ENCODE data around the gene KRTAP10-1.

The KRTAP10-1 gene

DNA sequence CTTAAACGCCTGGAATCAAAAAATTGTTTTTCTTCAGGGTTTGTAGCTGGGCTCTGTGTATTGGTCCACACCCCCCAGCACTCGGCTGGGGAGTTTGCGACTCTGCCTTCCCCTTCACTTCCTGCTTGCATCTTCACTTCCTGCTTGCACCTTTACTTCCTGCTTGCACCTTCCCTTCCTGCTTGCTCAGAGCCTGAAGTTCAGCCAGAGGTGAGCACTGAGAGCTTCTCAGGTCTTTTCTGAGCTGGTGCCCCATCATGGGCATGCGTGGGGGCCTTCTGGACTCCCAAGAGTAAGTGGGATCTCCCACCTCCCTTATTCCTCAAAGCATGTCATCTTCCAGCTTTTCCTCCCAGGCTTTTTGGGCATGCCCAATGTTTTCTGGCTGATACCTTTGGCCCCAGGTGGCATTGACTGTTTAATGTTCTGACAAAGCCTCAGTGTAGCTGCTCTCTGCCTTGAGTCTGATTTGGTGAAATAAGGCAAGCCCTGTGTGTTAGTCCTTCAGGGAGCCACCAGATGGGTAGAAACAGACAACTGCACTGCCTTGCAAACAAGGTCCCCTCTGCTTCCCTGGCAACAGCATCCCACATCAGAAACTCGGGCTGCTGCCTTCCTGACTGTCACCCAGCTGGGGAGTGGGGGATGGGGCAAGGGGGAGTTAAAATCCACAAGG is 7.8 kb upstream of the KRTAP10-1 start:
- no peak for DNase-seq

DNA sequence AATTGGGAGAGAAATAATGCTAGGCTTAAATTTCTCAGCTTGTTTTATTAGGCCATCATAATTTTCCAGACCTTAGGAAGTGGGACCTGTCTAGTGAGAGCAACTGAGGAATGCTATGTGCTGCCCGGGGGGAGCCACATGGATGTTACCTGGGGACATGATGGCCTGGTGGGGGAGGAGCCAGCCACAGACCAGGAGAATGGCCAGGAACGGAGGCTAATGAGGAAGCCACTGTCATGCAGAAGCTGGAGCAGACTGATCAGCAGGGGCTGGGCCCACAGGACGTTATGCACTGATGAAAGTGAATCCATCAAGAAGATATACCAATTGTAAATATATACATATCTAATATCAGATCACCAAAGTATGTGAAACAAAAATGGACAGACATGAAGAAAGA is 4.6 kb upstream of the KRTAP10-1 start:
- DNase-seq: no peak

- DNase-seq: no peak
Measured at GRCh38 chr21:44542716-44543115, 2.7 kb upstream of the KRTAP10-1 start.

GRCh38 chr21:44540741-44541288 is 820 bp upstream of the KRTAP10-1 start:
- no peak for DNase-seq

GRCh38 chr21:44539046-44539445 is 949 bp downstream of the KRTAP10-1 start:
- no peak for DNase-seq

DNA sequence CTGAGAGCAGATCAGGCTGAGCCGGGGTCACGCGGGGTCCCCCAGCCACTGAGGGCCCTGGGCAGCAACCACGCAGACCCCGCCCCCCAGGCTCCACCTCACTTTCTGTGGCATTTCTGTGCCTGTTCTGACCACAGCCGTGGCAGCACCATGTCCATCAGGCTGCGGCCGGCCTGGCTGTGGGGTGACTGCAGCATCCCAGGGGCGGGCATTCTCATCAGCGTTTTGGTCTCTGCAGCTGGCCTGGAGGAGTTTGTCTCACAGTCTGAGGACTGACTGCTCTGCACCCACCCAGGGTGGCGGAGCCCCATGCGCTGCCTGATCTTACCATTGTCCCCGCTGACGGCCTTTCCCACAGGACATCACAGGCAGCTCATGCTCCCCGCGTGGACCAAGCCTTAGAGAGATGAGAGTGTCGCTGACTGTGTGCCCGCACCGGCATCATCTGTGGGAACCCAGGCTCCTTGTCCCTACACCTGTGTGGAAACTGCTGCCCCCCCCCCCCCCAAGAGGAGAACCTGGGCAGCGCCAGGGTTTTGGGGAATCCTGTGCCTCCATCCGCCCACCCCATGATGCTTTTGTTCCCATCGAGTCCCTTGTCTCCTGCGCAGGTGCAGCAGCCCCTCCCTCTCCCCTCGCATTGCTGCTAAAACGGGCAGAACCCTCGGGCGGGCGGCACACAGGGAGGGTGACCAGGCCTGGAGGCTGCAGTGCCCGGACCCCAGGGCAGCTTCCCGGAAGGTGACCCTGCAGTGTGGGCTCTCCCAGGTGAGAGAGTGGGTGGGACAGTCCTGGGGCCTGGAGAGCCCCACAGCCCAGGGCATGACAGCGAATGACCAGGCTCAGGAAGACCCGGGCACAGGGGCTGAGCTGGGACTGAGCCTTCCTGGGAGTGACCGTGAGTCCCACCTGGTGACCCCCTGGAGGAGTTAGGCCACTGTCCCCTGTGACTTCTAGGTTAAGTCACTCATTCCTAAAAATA is 1.8 kb downstream of the KRTAP10-1 start:
- no peak for DNase-seq

DNA sequence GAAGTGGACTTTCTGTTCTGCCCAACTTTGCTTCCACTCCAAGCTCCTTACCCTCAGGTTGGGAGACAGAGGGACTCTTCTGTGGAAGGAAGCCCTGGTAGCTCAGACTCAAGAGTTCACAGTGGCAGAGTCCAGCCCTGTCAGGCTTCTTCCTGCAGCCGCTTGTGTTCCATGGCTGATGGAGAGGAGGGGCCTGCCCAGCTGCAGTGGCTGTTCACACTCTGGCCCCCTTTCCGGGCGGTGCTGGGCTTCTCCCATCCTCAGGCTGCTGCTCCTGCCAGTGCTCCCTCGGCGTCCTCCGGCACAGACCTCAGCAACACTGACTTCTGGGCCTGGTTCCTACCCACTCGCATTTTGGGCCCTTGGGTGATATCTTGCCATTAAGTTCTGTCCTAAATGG is 4.0 kb downstream of the KRTAP10-1 start:
- DNase-seq: no peak

DNA sequence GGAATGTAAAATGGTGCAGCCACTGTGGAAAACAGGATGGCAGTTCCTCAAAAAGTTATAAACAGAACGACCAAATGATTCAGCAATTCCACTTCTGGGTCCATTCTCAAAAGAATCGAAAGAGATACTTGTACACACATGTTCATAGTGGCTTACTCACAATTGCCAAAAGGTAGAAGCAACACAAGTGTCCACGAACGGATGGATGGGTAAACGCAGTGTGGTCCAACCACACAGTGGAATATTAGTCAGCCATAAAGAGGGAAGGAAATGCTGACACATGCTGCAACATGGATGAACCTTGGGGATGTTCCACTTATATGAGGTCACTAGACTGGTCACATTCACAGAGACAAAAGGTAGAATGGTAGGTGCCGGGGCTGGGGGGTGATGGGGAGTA is 5.3 kb downstream of the KRTAP10-1 start:
- no peak for DNase-seq

DNA sequence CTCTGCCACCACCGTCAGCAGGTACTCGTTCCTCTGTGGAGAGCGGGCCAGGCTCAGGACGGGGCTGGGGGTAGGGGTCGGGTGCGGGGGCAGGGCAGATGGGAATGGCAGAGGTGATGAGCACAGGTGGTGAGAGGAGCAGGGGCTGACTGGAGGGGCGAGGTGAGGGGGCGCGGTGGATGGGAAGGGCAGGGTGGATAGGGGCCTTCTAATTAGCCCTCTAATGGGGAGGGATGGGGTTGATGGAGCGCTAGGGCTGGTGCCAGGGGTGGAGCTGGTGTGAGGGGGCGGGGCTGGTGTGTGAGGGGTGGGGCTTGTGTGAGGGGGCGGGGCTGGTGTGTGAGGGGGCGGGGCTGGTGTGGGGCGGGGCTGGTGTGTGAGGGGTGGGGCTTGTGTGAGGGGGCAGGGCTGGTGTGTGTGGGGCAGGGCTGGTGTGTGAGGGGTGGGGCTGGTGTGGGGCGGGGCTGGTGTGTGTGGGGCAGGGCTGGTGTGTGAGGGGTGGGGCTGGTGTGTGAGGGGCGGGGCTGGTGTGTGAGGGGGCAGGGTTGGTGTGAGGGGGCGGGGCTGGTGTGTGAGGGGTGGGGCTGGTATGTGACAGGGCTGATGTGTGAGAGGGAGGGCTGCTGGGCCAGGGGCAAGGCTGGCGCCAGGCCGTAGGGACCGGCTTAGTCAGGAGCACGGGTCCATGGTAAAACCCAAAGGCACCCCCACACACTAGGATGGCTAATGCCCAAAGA is 5.9 kb downstream of the KRTAP10-1 start:
- no peak for DNase-seq

GRCh38 chr21:44533121-44533890 is 6.7 kb downstream of the KRTAP10-1 start:
- DNase-seq: no peak

DNA sequence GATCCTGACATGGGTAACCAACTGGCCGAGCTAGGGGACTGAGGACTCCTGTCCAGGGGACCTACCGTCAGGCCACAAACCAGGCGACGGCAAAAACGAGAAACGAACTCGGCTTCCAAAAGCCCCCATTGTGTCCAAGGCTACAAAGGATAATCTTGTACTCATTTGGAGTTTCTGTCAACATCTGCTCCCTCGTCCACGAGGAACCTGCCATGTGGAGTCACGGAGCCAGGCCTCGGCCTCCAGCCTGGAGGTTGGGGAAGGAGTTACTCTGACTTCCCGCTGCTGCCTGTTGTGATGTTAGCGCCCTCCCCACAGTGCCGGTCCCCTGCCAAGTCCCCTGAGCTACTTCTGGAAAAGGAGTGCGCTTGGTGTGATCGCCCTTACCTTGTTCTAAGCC is 7.3 kb downstream of the KRTAP10-1 start:
- no peak for DNase-seq

GRCh38 chr21:44531606-44532564 is 8.1 kb downstream of the KRTAP10-1 start:
- DNase-seq: no peak

DNA sequence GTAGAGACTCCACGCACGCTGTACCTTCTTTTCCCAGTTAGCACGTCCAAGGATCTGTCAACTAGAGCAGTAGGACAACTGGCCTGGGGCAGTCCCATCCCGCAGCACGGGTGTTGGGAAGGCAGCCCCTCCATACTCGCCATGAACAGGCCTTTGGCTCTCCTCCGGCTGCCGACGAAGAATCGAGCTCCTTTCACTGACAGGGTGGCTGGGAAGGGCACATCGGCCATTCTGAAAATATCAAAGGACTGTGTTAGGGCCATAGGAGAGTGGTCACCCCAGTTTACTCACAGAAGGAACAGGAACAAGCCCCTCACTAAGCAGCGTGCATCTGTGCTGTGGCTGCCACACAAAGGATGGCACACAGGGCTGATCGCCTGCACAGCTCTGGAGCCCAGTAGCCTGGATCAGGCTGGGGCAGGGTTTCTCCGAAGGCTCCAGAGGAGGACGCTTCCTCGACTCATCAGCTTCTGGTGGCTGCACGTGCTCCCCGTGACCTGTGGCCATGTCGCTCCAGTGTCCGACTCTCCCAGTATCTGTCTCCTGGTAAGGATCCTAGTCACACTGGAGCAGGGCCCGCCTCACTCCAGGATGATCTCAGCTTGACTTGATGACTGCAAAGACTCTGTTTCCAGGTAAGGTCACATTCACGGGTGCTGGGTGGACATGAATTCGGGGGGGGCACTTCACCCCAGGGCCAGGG is 8.9 kb downstream of the KRTAP10-1 start:
- no peak for DNase-seq

DNA sequence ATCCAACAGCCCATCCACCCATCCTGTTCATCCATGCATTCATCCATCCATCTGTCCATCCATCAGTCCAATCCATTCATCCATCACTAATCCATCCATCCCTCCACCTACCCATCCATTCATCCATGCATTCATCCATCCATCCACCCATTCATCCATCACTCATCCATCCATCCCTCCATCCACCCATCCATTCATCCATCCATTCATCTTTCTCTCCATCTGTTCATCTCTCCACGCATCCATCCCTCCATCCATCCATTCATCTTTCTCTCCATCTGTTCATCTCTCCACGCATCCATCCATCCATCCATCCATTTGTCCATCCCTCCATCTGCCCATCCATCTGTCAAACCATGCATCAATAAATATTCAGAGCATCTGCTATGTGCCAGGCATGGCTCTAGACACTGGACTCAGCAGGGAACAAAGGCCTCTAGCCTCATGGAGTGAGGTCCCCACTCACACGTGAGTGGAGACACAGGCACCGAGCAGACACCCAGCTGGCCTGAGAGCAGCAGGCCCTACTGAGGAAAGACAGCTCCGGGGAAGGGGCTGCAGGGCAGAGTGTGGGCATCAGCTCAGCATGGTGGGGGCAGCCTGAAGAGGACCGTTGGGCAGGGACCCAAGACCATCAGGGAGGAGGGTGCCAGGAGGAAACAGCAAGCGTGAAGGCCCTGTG is 9.6 kb downstream of the KRTAP10-1 start:
- DNase-seq: no peak

DNA sequence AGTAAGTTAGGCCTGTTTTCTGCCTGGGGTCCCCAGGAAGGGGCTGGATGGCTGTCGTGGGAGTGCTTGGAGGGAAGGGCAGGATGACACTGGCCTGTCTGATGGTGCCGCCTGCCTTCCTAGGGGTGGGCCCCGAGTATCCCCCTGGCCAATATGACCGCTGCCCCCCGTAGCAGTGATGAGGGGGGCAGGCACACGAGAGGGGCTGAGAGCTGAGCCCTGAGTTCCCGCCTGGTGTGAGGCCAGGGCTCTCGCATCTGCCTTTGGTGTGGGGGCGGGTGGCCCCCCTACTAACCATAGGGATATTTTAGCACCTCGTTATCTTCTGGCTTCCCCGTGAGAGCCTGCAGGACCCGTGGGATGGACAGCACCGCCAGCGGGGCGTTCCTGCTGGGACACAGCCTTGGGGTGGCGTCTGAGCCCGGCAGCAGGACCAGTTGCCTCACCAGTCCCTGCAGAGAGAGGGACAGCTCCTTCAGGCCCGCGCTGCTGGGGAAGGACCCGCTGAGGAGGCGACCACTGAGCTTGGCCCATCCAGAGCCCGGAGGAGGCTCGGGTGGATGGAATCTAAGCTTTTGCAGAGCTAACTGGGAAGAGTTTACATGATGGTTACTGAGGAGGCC is 10.4 kb downstream of the KRTAP10-1 start:
- no peak for DNase-seq

DNA sequence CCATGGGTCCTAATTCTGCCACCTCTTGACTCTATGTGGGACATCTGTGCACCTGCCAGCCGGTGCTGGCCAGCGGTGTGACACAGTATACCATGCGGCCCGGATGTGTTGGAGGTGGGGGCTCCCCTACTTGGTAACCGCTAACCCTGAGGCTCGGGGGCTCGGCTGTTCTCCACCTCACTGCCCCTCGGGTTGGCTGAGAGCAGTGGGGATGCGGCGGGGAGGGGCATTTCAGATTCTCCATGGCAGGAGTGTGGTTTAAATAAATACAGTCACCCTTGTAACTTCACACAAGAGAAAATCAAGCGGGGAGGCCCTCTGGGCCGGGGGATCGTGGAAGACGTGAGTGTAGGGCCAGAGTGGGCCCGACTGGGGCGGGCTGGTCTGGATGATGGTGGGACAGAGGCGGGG is 11.0 kb downstream of the KRTAP10-1 start:
- no peak for DNase-seq

DNA sequence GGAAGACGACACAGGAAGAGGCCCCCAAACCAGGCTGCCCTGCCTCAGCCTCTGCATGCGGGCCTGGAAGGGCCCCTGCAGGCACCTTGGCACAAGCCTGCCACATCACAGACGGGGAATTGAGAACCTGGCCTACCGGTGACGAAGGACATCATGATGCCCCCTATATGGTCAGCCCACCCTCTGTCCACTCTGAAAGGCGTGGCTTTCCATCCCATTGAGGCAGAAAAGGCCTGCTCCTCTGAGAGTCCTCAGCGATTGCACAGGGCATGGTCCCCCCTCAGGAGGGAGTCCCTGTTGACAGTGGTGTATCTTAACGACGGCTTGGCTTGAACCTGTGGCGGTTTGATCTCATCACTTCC is 11.4 kb downstream of the KRTAP10-1 start:
- no peak for DNase-seq

- no peak for DNase-seq
Measured at GRCh38 chr21:44527983-44528633, 11.9 kb downstream of the KRTAP10-1 start.

Measured in NCI-H2029 (cell line).